GM18870 (cell line): ENCODE results near the gene GBGT1.

Experiments
- ATAC-seq: cut with Tn5 transposase; IDR thresholded peaks from one replicate; pipeline ENCODE4 v1.9.1; 2021; ENCODE audit warnings: moderate library complexity; ENCODE audit not compliant: unreplicated experiment

GBGT1 gene

GRCh38 chr9:133144904-133145851 is 18.5 kb downstream of the GBGT1 start:
- no peak for ATAC-seq

- peak; percentile 36 for ATAC-seq
Observed at GRCh38 chr9:133144142-133144903, 19.4 kb downstream of the GBGT1 start.

GRCh38 chr9:133143639-133144141 is 20.0 kb downstream of the GBGT1 start:
- ATAC-seq = no peak

- no peak for ATAC-seq
Observed at GRCh38 chr9:133142684-133143622, 20.8 kb downstream of the GBGT1 start.

GRCh38 chr9:133141833-133142595 is 21.7 kb downstream of the GBGT1 start:
- no peak for ATAC-seq

- no peak for ATAC-seq
Observed at GRCh38 chr9:133140606-133141005, 23.1 kb downstream of the GBGT1 start.

- no peak for ATAC-seq
Observed at GRCh38 chr9:133140174-133140505, 23.6 kb downstream of the GBGT1 start.

- no peak for ATAC-seq
Observed at GRCh38 chr9:133139246-133140173, 24.2 kb downstream of the GBGT1 start.

- ATAC-seq = no peak
Observed at GRCh38 chr9:133137451-133138231, 26.1 kb downstream of the GBGT1 start.

GRCh38 chr9:133135146-133135745 is 28.5 kb downstream of the GBGT1 start:
- ATAC-seq = no peak

- ATAC-seq = no peak
Observed at GRCh38 chr9:133134388-133135145, 29.1 kb downstream of the GBGT1 start.

- ATAC-seq = peak; percentile 71
Observed at GRCh38 chr9:133133681-133134387, 29.9 kb downstream of the GBGT1 start.

- ATAC-seq = no peak
Observed at GRCh38 chr9:133132174-133132573, 31.5 kb downstream of the GBGT1 start.

GRCh38 chr9:133131506-133131905 is 32.2 kb downstream of the GBGT1 start:
- ATAC-seq = no peak

- no peak for ATAC-seq
Observed at GRCh38 chr9:133130685-133131244, 32.9 kb downstream of the GBGT1 start.
